ENCODE measurements around the gene ATF7IP.
"Not testable (repeated sequence)": the region's sequence is repeated elsewhere in the genome, so short reads cannot be mapped to it uniquely, and the experiment has no call there.

ATF7IP gene, protein sequence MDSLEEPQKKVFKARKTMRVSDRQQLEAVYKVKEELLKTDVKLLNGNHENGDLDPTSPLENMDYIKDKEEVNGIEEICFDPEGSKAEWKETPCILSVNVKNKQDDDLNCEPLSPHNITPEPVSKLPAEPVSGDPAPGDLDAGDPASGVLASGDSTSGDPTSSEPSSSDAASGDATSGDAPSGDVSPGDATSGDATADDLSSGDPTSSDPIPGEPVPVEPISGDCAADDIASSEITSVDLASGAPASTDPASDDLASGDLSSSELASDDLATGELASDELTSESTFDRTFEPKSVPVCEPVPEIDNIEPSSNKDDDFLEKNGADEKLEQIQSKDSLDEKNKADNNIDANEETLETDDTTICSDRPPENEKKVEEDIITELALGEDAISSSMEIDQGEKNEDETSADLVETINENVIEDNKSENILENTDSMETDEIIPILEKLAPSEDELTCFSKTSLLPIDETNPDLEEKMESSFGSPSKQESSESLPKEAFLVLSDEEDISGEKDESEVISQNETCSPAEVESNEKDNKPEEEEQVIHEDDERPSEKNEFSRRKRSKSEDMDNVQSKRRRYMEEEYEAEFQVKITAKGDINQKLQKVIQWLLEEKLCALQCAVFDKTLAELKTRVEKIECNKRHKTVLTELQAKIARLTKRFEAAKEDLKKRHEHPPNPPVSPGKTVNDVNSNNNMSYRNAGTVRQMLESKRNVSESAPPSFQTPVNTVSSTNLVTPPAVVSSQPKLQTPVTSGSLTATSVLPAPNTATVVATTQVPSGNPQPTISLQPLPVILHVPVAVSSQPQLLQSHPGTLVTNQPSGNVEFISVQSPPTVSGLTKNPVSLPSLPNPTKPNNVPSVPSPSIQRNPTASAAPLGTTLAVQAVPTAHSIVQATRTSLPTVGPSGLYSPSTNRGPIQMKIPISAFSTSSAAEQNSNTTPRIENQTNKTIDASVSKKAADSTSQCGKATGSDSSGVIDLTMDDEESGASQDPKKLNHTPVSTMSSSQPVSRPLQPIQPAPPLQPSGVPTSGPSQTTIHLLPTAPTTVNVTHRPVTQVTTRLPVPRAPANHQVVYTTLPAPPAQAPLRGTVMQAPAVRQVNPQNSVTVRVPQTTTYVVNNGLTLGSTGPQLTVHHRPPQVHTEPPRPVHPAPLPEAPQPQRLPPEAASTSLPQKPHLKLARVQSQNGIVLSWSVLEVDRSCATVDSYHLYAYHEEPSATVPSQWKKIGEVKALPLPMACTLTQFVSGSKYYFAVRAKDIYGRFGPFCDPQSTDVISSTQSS
- total RNA-seq: 107 to 259 reads per million in 2 experiments

DNA sequence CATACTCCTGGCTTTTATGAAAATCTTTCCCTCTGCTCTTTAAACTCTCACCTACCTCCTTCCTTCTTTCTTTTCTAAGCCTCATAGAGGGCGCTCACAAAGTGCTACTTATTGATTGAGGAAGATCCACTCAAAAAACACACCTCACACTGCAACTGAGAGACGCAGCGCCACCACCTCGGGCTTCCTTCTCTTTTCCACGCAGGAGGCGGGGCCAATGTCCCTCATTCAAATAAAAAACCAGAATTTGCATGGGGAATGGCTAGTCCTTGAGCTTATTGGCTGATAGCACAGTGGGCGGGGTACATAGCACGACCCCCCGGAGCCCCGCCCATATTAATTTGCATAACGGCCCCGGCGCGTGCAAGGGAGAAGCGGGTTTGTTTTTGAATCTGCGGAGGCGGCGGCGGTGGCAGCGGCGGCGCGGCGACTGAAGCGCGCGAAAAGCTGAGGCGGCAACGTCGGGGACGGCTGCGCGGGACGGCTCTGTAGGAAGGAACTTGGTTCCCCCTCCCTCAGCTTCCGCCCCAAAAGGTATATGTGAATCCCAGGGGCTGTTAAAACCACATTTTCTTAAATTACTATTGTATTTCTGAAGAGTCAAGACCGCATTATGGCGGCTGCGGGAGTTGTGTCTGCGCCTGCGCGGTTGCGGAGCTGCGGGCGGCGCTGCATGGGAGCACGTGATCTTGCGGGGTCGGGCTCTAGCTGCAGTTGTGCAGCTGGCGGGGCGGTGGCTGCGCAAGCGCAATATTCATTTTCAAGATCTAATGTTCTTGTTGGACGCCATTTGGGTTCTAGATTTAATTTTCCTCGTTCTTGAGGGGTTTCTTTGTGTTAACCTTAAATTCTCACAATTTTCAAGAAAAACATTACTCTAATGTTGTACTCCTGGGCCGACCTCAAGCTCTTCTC, at the start of gene ATF7IP:
TSS of gene ATF7IP (plus strand) at position 389 of the 915 bp plus-strand sequence. CDS start 58,234 bp downstream, outside the sequence.
- peak; percentile 91 for DNase-seq (ENCODE audit: low read depth)

DNA sequence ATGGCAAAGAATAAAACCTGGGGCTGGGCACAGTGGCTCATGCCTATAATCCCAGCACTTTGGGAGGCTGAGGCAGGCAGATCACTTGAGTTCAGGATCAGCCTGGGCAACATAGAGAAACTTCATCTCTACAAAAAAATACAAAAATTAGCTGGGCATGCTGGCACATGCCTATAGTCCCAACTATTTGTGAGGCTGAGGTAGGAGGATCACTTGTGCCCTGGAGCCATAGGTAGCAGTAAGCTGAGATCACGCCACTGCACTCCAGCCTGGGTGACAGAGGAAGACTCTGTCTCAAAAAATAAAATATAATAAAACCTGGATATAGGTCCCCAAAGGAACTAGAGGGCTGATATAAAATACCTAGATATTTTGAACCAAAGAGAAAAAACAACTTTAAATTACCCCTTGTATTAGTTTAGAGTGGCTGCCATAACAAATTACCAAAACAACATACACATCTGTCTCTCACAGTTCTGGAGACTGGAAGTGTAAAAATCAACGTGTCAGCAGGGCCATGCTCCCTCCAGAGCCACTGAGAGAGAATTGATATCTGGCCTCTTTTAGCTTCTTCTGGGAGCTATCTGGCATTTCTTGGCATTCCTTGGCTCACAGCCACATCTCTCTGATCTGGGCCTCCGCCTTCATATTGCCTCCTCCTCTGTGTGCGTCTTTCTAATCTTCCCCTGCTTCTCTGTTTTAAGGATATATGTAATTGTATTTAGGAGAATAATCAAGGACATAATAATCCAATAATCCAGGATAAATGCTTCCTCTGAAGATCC, 47.9 kb upstream of the ATF7IP start:
- no peak for DNase-seq (ENCODE audit: low read depth)

GRCh38 chr12:14319704-14320427, 45.6 kb upstream of the ATF7IP start:
- not testable (repeated sequence) for DNase-seq (ENCODE audit: low read depth)

GRCh38 chr12:14322403-14322802, 43.1 kb upstream of the ATF7IP start:
- no peak for DNase-seq (ENCODE audit: low read depth)

GRCh38 chr12:14325716-14326343, 39.7 kb upstream of the ATF7IP start:
- no peak for DNase-seq (ENCODE audit: low read depth)

GRCh38 chr12:14326699-14327098, 38.8 kb upstream of the ATF7IP start:
- no peak for DNase-seq (ENCODE audit: low read depth)

DNA sequence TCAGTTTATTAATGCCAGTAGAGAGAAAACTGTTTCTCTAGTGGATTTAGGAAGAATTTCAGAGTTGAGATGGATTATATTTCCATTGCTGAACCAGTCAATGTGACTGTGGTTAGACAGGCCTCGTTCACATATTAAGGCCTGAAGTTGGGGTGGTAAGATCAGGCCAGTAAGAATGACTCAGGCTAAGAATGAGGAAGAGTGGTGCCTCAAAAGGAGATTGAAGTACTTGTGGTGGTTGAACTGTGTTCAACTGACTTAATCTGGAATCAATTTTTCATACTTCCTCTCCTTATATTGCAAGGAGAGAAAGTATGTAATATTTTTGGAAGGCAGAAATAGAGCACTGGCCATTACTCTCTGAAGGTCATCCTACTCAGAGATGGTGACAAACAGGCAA, 37.8 kb upstream of the ATF7IP start:
- DNase-seq (ENCODE audit: low read depth): no peak

- DNase-seq (ENCODE audit: low read depth): no peak
These were observed 33.0 kb upstream of the ATF7IP start for GRCh38 chr12:14332482-14332881.

- DNase-seq (ENCODE audit: low read depth): no peak
These were observed 25.1 kb upstream of the ATF7IP start for GRCh38 chr12:14340371-14340770.

DNA sequence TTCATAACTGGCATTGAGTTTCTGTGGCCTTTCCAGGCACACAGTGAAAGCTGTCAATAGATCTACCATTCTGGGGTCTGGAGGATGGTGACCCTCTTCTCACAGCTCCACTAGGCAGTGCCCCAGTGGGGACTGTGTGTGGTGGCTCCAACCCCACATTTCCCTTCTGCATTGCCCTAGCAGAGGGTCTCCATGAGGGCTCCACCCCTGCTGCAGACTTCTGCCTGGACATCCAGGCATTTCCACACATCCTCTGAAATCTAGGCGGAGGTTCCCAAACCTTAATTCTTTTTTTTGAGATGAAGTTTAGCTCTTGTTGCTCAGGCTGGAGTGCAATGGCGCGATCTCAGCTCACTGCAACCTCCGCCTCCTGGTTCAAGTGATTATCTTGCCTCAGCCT, 14.0 kb upstream of the ATF7IP start:
- not testable (repeated sequence) for DNase-seq (ENCODE audit: low read depth)

- not testable (repeated sequence) for DNase-seq (ENCODE audit: low read depth)
These were observed 13.4 kb upstream of the ATF7IP start for GRCh38 chr12:14352066-14352465.

- not testable (repeated sequence) for DNase-seq (ENCODE audit: low read depth)
These were observed 10.8 kb upstream of the ATF7IP start for GRCh38 chr12:14354665-14355064.

DNA sequence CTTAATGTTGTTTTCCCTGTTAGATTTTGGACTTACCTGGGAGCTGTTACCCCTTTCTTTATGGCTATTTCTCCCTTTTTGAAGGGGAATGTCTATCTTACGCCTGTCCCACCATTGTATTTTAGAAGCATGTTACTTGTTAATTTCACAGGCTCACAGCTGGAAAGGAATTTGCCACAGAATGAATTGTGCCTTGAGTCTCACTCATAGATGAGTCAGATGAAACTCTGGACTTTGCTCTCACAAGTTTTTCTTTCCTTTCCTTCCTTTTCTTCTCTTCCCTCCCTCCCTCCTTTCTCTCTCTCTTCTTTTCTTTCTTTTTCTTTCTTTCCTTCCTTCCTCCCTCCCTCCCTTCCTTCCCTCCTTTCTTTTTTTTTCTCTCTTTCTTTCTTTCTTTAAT, 9.3 kb upstream of the ATF7IP start:
- DNase-seq (ENCODE audit: low read depth): no peak

- no peak for DNase-seq (ENCODE audit: low read depth)
These were observed 8.0 kb upstream of the ATF7IP start for GRCh38 chr12:14357486-14357885.

DNA sequence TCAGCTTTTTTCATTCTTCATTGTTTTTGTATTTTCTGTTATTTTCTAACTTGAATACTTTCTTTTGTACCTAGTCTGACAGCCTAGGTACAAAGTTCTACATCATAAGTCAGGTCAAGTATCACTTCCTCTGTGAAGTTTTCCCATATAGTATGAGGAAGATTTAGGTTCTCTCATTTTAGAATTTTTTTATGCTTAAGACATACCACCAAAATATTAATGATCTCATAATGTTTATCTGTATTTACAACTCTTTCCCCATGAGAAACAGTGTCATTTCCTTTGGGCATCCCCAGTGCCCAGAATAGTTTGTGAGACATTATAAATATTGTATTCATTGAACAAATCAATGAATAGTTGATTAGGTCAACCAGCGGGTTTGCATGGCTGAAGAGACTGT, 3.1 kb upstream of the ATF7IP start:
- DNase-seq (ENCODE audit: low read depth): no peak

GRCh38 chr12:14364583-14365271, 755 bp upstream of the ATF7IP start:
- no peak for DNase-seq (ENCODE audit: low read depth)

- DNase-seq (ENCODE audit: low read depth): no peak
These were observed 942 bp downstream of the ATF7IP start for GRCh38 chr12:14366209-14367039.

All from T follicular helper cell (primary cell).